ENCODE measurements around the gene EEA1. TPM values are rescaled to one million over a fixed set of nuclear protein-coding genes. Genes with fewer than 3 reads are reported as not detected.

Gene EEA1
- total and polyA plus RNA-seq, 2 of the 8 experiments (the other 6 are each of a cell fraction or from before 2014, with no cell fraction given), result 1.0 to 18.8 TPM

- TF ChIP-seq TCF12 (IDR thresholded peaks at IDR 0.05; ENCODE audit: low read depth, low read length) (no peak), SP4 (IDR thresholded peaks at IDR 0.05; ENCODE audit: low read length) (no peak), JUN (IDR thresholded peaks at IDR 0.05; ENCODE audit: low read depth, low read length) (no peak), RFX5 (IDR thresholded peaks at IDR 0.05; ENCODE audit: borderline replicate concordance, low read depth, low read length) (no peak), MAFK (IDR thresholded peaks at IDR 0.05; ENCODE audit: low read depth, low read length) (no peak), CTBP2 (IDR thresholded peaks at IDR 0.05; ENCODE audit: borderline replicate concordance, insufficient read depth, insufficient read length, low read length) (no peak), NANOG (IDR thresholded peaks at IDR 0.05; ENCODE audit: insufficient read depth, low read depth, low read length, poor library complexity, severe bottlenecking) (no peak), POU5F1 (IDR thresholded peaks at IDR 0.05; ENCODE audit: low read depth, low read length) (no peak), SP2 (IDR thresholded peaks at IDR 0.05; ENCODE audit: low read length) (no peak), E2F6 (IDR thresholded peaks at IDR 0.05) (no peak), KDM4A (IDR thresholded peaks at IDR 0.05; ENCODE audit: low read depth, low read length, severe bottlenecking) (no peak), JUND (IDR thresholded peaks at IDR 0.05; ENCODE audit: low read length) (no peak), BRCA1 (IDR thresholded peaks at IDR 0.05; ENCODE audit: low read depth, low read length) (no peak), CEBPB (IDR thresholded peaks at IDR 0.05; ENCODE audit: low read depth, low read length) (no peak)
- TF ChIP-seq, protein P1, sequence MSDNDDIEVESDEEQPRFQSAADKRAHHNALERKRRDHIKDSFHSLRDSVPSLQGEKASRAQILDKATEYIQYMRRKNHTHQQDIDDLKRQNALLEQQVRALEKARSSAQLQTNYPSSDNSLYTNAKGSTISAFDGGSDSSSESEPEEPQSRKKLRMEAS (IDR thresholded peaks at IDR 0.05), result no peak
- no peak overlapping the region for H4K5ac ChIP-seq (ENCODE audit: insufficient read length, low read depth, low read length)
- no peak overlapping the region for H3K4me2 ChIP-seq (ENCODE audit: insufficient read depth in 1 of 2, low read depth in 2 of 2, low read length in 2 of 2)
- DNase-seq (ENCODE audit: low read depth in 1 of 2, low spot score in 2 of 2) (peak in 1 of 2 experiments; percentile 16), FAIRE-seq (no peak)
- H3K56ac ChIP-seq (replicated peaks; ENCODE audit: insufficient read length, low read depth, low read length), result no peak overlapping the region
- no peak overlapping the region for H3K14ac ChIP-seq (ENCODE audit: insufficient read length)
- no peak overlapping the region for H3K4ac ChIP-seq (replicated peaks; ENCODE audit: insufficient read length, low read depth, low read length)
- ChIA-PET CTCF (ENCODE audit: partially characterized antibody) (no interaction called here), POLR2A (ENCODE audit: partially characterized antibody) (interaction anchor here (1.1 kb wide), 1 partner anchor 12 kb away, joined by 4 read pairs; no protein-coding TSS in a partner anchor)
- H3K9ac ChIP-seq (replicated peaks in 1 of 4; ENCODE audit: extremely low read depth in 1 of 4, low read depth in 3 of 4, low read length in 3 of 4), result no peak overlapping the region
- H3K36me3 ChIP-seq (ENCODE audit: control insufficient read depth in 2 of 4, insufficient read depth in 4 of 4, low read length in 3 of 4), result no peaks in the 10 kb centered on the region
- H3K27ac ChIP-seq (ENCODE audit: low read depth, low read length), result no peak overlapping the region
- no peak overlapping the region for H2BK12ac ChIP-seq (ENCODE audit: low read depth, low read length)
- H2AFZ ChIP-seq (ENCODE audit: low read length), result no peak overlapping the region
- no peak overlapping the region for H4K8ac ChIP-seq (ENCODE audit: extremely low read depth, insufficient read depth, low read length)
- H3K23me2 ChIP-seq (ENCODE audit: low read depth, low read length), result peaks cover 2% of the 10 kb centered on the region; the same call in 1 of the 2 replicates
- H2AK5ac ChIP-seq (ENCODE audit: low read depth, low read length), result no peak overlapping the region
- no peaks in the 10 kb centered on the region for H3K4me1 ChIP-seq (replicated peaks in 1 of 4; ENCODE audit: control insufficient read depth in 3 of 4, insufficient read depth in 4 of 4, low read length in 3 of 4)
- peaks cover 0 to 27% of the 10 kb centered on the region in 2 experiments; a peak in 2 of 4 replicates for H3K79me2 ChIP-seq (ENCODE audit: control insufficient read depth in 1 of 2, insufficient read depth in 2 of 2, low read length in 2 of 2)
- H4K20me1 ChIP-seq (replicated peaks in 1 of 2; ENCODE audit: control insufficient read depth in 1 of 2, insufficient read depth in 2 of 2, low read length in 2 of 2), result no peaks in the 10 kb centered on the region
- WGBS, 2 experiments (ENCODE audit: extremely low coverage in 1 of 2, insufficient coverage in 1 of 2, insufficient read length in 1 of 2, insufficient replicate concordance in 2 of 2, low coverage in 1 of 2, low lambda C conversion rate in 2 of 2, missing lambda C conversion rate in 1 of 2), result 93% methylated on average over 2 of the region's 2 CpGs; no CpG with 5 or more reads in 1 of the 2 experiments
- no peak overlapping the region for H2BK20ac ChIP-seq (ENCODE audit: low read length)
- H3K18ac ChIP-seq (ENCODE audit: extremely low read depth, low read length), result no peak overlapping the region
- no peak overlapping the region for H3K4me3 ChIP-seq (ENCODE audit: extremely low read depth in 1 of 4, insufficient read depth in 2 of 4, low read depth in 3 of 4, low read length in 4 of 4)
- H3K9me3 ChIP-seq (ENCODE audit: insufficient read depth in 2 of 2, low read depth in 1 of 2, low read length in 1 of 2), result no peaks in the 10 kb centered on the region
- H3K27me3 ChIP-seq (replicated peaks in 1 of 4; ENCODE audit: control insufficient read depth in 3 of 4, extremely low read depth in 1 of 4, insufficient read depth in 3 of 4, low read length in 3 of 4), result no peaks in the 10 kb centered on the region
- H4K91ac ChIP-seq (replicated peaks; ENCODE audit: insufficient read length, low read length), result no peak overlapping the region
- H3K23ac ChIP-seq (ENCODE audit: insufficient read length), result no peak overlapping the region
- no peaks in the 10 kb centered on the region for H3K79me1 ChIP-seq (ENCODE audit: low read depth, low read length)
- no peak overlapping the region for H2BK15ac ChIP-seq (ENCODE audit: low read length)
- H2BK120ac ChIP-seq (replicated peaks; ENCODE audit: low read depth, low read length), result no peak overlapping the region
- H2BK5ac ChIP-seq (ENCODE audit: low read depth, low read length), result no peak overlapping the region
These were observed 13.7 kb downstream of the EEA1 start for GRCh38 chr12:92915365-92915764.

Measured in H1 (cell line).